ENCODE measurements around the gene SBK2. TPM values are rescaled to one million over a fixed set of nuclear protein-coding genes. Genes with fewer than 3 reads are reported as not detected.

Gene SBK2
- total and polyA plus RNA-seq, 9 of the 15 experiments (the other 6 are each of a cell fraction or from before 2014, with no cell fraction given): not detected

GRCh38 chr19:55503502-55504251 is 33.3 kb downstream of the SBK2 start (continued):
- TF ChIP-seq NR2C1 (IDR thresholded peaks at IDR 0.05): no peak
- TF ChIP-seq NR2C1 (tag; IDR thresholded peaks at IDR 0.05): 0 out of 2 replicates have a peak, but pooled peaks have one; percentile 15
- peak in 1 of 2 experiments; percentile 68; a peak in 1 of 4 replicates for TF ChIP-seq SRF (CRISPR knock-in tag; IDR thresholded peaks at IDR 0.05)
- peak; percentile 89 for TF ChIP-seq NFYB (IDR thresholded peaks at IDR 0.05; ENCODE audit: extremely low read depth, insufficient read length)
- no peak for TF ChIP-seq ATF4 (CRISPR knock-in tag; IDR thresholded peaks at IDR 0.05)
- TF ChIP-seq ZNF384 (IDR thresholded peaks at IDR 0.05; ENCODE audit: low read depth, low read length): peak; percentile 97
- peak in 1 of 2 experiments; percentile 97; a peak in 2 of 4 replicates for TF ChIP-seq MLX (CRISPR knock-in tag; conservative IDR thresholded peaks at IDR 0.05)
- TF ChIP-seq JUN (IDR thresholded peaks at IDR 0.05; ENCODE audit: borderline replicate concordance, low read depth, low read length): 0 out of 2 replicates have a peak, but pooled peaks have one; percentile 32
- peak; percentile 100 for TF ChIP-seq JUN (CRISPR knock-in tag; IDR thresholded peaks at IDR 0.05; ENCODE audit: borderline replicate concordance)
- peak; percentile 97 for TF ChIP-seq E2F8 (IDR thresholded peaks at IDR 0.05; ENCODE audit: low read depth, partially characterized antibody)
- TF ChIP-seq BHLHE40 (IDR thresholded peaks at IDR 0.05; ENCODE audit: low read length): peak; percentile 92
- TF ChIP-seq ARNT (IDR thresholded peaks at IDR 0.05): peak in 1 of 2 experiments; percentile 69; a peak in 2 of 4 replicates
- no peak for TF ChIP-seq BRD4 (IDR thresholded peaks at IDR 0.05)
- peak; percentile 98 for TF ChIP-seq E2F3 (CRISPR knock-in tag; IDR thresholded peaks at IDR 0.05)
- no peak for TF ChIP-seq CAMTA2 (CRISPR knock-in tag; conservative IDR thresholded peaks at IDR 0.05)
- TF ChIP-seq ZBTB5 (IDR thresholded peaks at IDR 0.05): 0 out of 2 replicates have a peak, but pooled peaks have one; percentile 43
- TF ChIP-seq YY1 (IDR thresholded peaks at IDR 0.05; ENCODE audit: borderline replicate concordance in 1 of 3, control insufficient read depth in 1 of 3, extremely low read depth in 1 of 3, insufficient read depth in 3 of 3, insufficient read length in 1 of 3, insufficient replicate concordance in 2 of 3, low read depth in 1 of 3, low read length in 2 of 3): peak in 1 of 3 experiments; percentile 1
- TF ChIP-seq PHF20 (IDR thresholded peaks at IDR 0.05; ENCODE audit: partially characterized antibody): no peak
- no peak for TF ChIP-seq PURB (CRISPR knock-in tag; IDR thresholded peaks at IDR 0.05; ENCODE audit: low read depth)
- TF ChIP-seq RHOXF2B (CRISPR knock-in tag; conservative IDR thresholded peaks at IDR 0.05): no peak
- peak; percentile 33; the same call in 1 of the 2 replicates for TF ChIP-seq TAF7 (tag; IDR thresholded peaks at IDR 0.05)
- TF ChIP-seq CTBP1 (IDR thresholded peaks at IDR 0.05; ENCODE audit: borderline replicate concordance): peak; percentile 87
